Neural cell (in vitro differentiated cells): ENCODE measurements around the gene GASK1B. TPM values are rescaled to one million over a fixed set of nuclear protein-coding genes. Genes with fewer than 3 reads are reported as not detected.

ENCODE experiments used
- H2AFZ ChIP-seq: fragments of 200-600, 300-800 bp; sonication (generic), shearing (Covaris generic); 2 replicates; pipeline ENCODE4 v1.6.0; 2014; ENCODE audit warnings: low read depth, mild to moderate bottlenecking, antibody characterized with exemption, low read length, moderate library complexity
- H3F3A ChIP-seq: fragments of 200-600 bp; shearing (Covaris generic); 2 replicates; pipeline ENCODE4 v1.6.1; 2016; ENCODE audit warnings: mild to moderate bottlenecking, moderate library complexity, mixed read lengths, antibody characterized with exemption, low read length; ENCODE audit not compliant: insufficient read depth, poor library complexity, severe bottlenecking
- H3K27ac ChIP-seq: fragments of 200-600, 300-800 bp; sonication (generic), shearing (Covaris generic); 2 replicates; pipeline ENCODE4 v1.5.1; 2014; ENCODE audit warnings: mild to moderate bottlenecking, low read length, moderate library complexity
- H3K27me3 ChIP-seq: fragments of 300-800, 200-600 bp; sonication (generic), shearing (Covaris generic); 2 replicates; pipeline ENCODE4 v1.6.0; 2014; ENCODE audit warnings: mild to moderate bottlenecking, low read depth, low read length, moderate library complexity; ENCODE audit not compliant: insufficient read depth
- H3K36me3 ChIP-seq: fragments of 300-800, 200-600 bp; sonication (generic), shearing (Covaris generic); 2 replicates; pipeline ENCODE4 v1.5.1; 2014; ENCODE audit warnings: mild to moderate bottlenecking, antibody characterized with exemption, low read length, moderate library complexity; ENCODE audit not compliant: insufficient read depth
- H3K4me2 ChIP-seq: fragments of 300-800, 200-600 bp; sonication (generic), shearing (Covaris generic); 2 replicates; pipeline ENCODE4 v1.6.0; 2014; ENCODE audit warnings: mild to moderate bottlenecking, low read length
- H3K4me3 ChIP-seq: fragments of 300-800, 200-600 bp; sonication (generic), shearing (Covaris generic); 2 replicates; pipeline ENCODE4 v1.5.1; 2014; ENCODE audit warnings: mild to moderate bottlenecking, low read length, moderate library complexity
- H3K79me2 ChIP-seq: fragments of 200-600 bp; shearing (Covaris generic); replicated peaks from 2 replicates; pipeline ENCODE4 v1.6.0; 2014; ENCODE audit warnings: mild to moderate bottlenecking, low read length, moderate library complexity; ENCODE audit not compliant: insufficient read depth
- H3K9ac ChIP-seq: fragments of 300-800, 200-600 bp; sonication (generic), shearing (Covaris generic); 2 replicates; pipeline ENCODE4 v1.6.1; 2016; ENCODE audit warnings: mild to moderate bottlenecking, low read length, mixed read lengths
- H3K9me2 ChIP-seq: fragments of 200-600 bp; shearing (Covaris generic); 2 replicates; pipeline ENCODE4 v1.6.1; 2016; ENCODE audit warnings: mild to moderate bottlenecking, low read length, mixed read lengths; ENCODE audit not compliant: insufficient read depth
- H3K9me3 ChIP-seq: fragments of 200-600, 300-800 bp; sonication (generic), shearing (Covaris generic); 2 replicates; pipeline ENCODE4 v1.6.1; 2016; ENCODE audit warnings: mild to moderate bottlenecking, mixed run types, low read length, moderate library complexity, mixed read lengths
- H4K20me1 ChIP-seq: fragments of 200-600 bp; shearing (Covaris generic); 2 replicates; pipeline ENCODE4 v1.6.1; 2016; ENCODE audit warnings: mild to moderate bottlenecking, mixed run types; ENCODE audit not compliant: insufficient read depth
- CTCF ChIP-seq: fragments of 450-650 bp; IDR thresholded peaks from 2 replicates; pipeline ENCODE4 v1.5.1; 2014; ENCODE audit warnings: antibody characterized with exemption, mild to moderate bottlenecking, moderate library complexity; ENCODE audit not compliant: poor library complexity, severe bottlenecking
- EP300 ChIP-seq: fragments of 450-650 bp; conservative IDR thresholded peaks from 2 replicates; pipeline ENCODE4 v1.6.1; 2014; ENCODE audit warnings: antibody characterized with exemption, mild to moderate bottlenecking, moderate library complexity; ENCODE audit not compliant: poor library complexity, severe bottlenecking
- EZH2 ChIP-seq: fragments of 200-600, 300-800 bp; shearing (Covaris generic), sonication (generic); IDR thresholded peaks from 2 replicates; pipeline ENCODE4 v1.6.1; 2014; ENCODE audit warnings: antibody characterized with exemption, low read length, borderline replicate concordance, mild to moderate bottlenecking; ENCODE audit not compliant: insufficient read depth, poor library complexity, severe bottlenecking
- MXI1 ChIP-seq: fragments of 450-650 bp; conservative IDR thresholded peaks from 2 replicates; pipeline ENCODE4 v1.6.1; 2014; ENCODE audit warnings: antibody characterized with exemption, mild to moderate bottlenecking; ENCODE audit not compliant: poor library complexity, severe bottlenecking
- POLR2AphosphoS5 ChIP-seq: IDR thresholded peaks from 2 replicates; pipeline ENCODE4 v1.6.1; 2012
- RAD21 ChIP-seq: fragments of 450-650 bp; conservative IDR thresholded peaks from 2 replicates; pipeline ENCODE4 v1.6.1; 2014; ENCODE audit warnings: antibody characterized with exemption, mild to moderate bottlenecking, moderate library complexity
- REST ChIP-seq: IDR thresholded peaks from 2 replicates; pipeline ENCODE4 v1.6.1; 2012; ENCODE audit warnings: borderline replicate concordance
- SMC3 ChIP-seq: fragments of 450-650 bp; conservative IDR thresholded peaks from 2 replicates; pipeline ENCODE4 v1.6.1; 2014; ENCODE audit warnings: antibody characterized with exemption, mild to moderate bottlenecking, moderate library complexity; ENCODE audit not compliant: poor library complexity
- TAF1 ChIP-seq: IDR thresholded peaks from 2 replicates; pipeline ENCODE4 v1.6.1; 2012; ENCODE audit warnings: low read depth
- polyA plus RNA-seq: library from polyadenylated mRNA; depleted of rRNA; stranded (reverse); fragments of >200 nt; gene quantifications from 2 replicates; pipeline ENCODE4 v1.2.3, GENCODE V29; 2014

Gene GASK1B
- polyA plus RNA-seq, 1 donor from 2014 or later: 0.40 TPM

- no peak overlapping the region for H2AFZ ChIP-seq
- no peak overlapping the region for H3K4me3 ChIP-seq
- no peak overlapping the region for H3K27ac ChIP-seq
- H3K9me3 ChIP-seq: no peaks in the 10 kb centered on the region
- H3K9me2 ChIP-seq: no peaks in the 10 kb centered on the region
- no peaks in the 10 kb centered on the region for H4K20me1 ChIP-seq
- H3K36me3 ChIP-seq: no peaks in the 10 kb centered on the region
- H3F3A ChIP-seq: no peaks in the 10 kb centered on the region
- H3K79me2 ChIP-seq: no peaks in the 10 kb centered on the region
- TF ChIP-seq EP300: no peak
- no peak for TF ChIP-seq TAF1
- no peak for TF ChIP-seq MXI1
- no peak for TF ChIP-seq RAD21
- no peak for TF ChIP-seq CTCF
- no peak for TF ChIP-seq POLR2AphosphoS5
- no peak for TF ChIP-seq REST
- no peak for TF ChIP-seq SMC3
- TF ChIP-seq EZH2: no peak
- no peak overlapping the region for H3K9ac ChIP-seq
- H3K4me2 ChIP-seq: no peak overlapping the region
- H3K27me3 ChIP-seq: no peaks in the 10 kb centered on the region
Observed at GRCh38 chr4:158208963-158209640, 36.3 kb upstream of the GASK1B start.

GRCh38 chr4:158203929-158204328, 31.1 kb upstream of the GASK1B start:
- Histone ChIP-seq H3K27me3 (no peaks in the 10 kb centered on the region), H3F3A (no peaks in the 10 kb centered on the region), H3K4me3 (no peak overlapping the region), H3K27ac (no peak overlapping the region), H3K4me2 (no peak overlapping the region), H3K9ac (no peak overlapping the region), H2AFZ (no peak overlapping the region), H3K9me3 (no peaks in the 10 kb centered on the region), H3K79me2 (no peaks in the 10 kb centered on the region), H3K9me2 (no peaks in the 10 kb centered on the region), H3K36me3 (no peaks in the 10 kb centered on the region), H4K20me1 (no peaks in the 10 kb centered on the region)
- no peak for TF ChIP-seq SMC3
- TF ChIP-seq CTCF: no peak
- TF ChIP-seq TAF1: no peak
